OCI-LY7 (cell line): ENCODE results near the gene NAPG. TPM values are rescaled to one million over a fixed set of nuclear protein-coding genes. Genes with fewer than 3 reads are reported as not detected.

Experiments
- Bru-seq: library from RNA; stranded (reverse); fragments of 400-500 nt; gene quantifications from one replicate; lab custom pipeline; 2021; lab: Mats Ljungman, UMichigan
- BruChase-seq, 2 experiments: library from RNA; stranded (reverse); fragments of 400-500 nt; gene quantifications; one replicate each; lab custom pipeline; 2021; lab: Mats Ljungman, UMichigan
- BruUV-seq: library from RNA; stranded (reverse); fragments of 400-500 nt; replicated peaks from 2 replicates; lab custom pipeline; 2021; lab: Mats Ljungman, UMichigan
- CTCF ChIA-PET: fragments of 300-600 bp; sonication (Branson Sonifier 250); formaldehyde crosslinking; loops from one replicate; lab custom pipeline; 2022; ENCODE audit warnings: antibody characterized with exemption; ENCODE audit not compliant: unreplicated experiment; lab: Charles Lee
- POLR2A ChIA-PET: fragments of 300-600 bp; sonication (Branson Sonifier 250); formaldehyde crosslinking; loops from one replicate; lab custom pipeline; 2022; ENCODE audit warnings: antibody characterized with exemption; lab: Charles Lee
- DNase-seq: peaks from one replicate; pipeline ENCODE4 v3.0.0-alpha.2; 2015; ENCODE audit warnings: low spot score
- H2AFZ ChIP-seq: fragments of 200-600 bp; sonication (generic), shearing (Covaris generic); 2 replicates; pipeline ENCODE4 v1.6.1; 2014; ENCODE audit warnings: mild to moderate bottlenecking, antibody characterized with exemption, low read length, moderate library complexity
- H3K27ac ChIP-seq: fragments of 200-600 bp; sonication (generic); 2 replicates; pipeline ENCODE4 v1.5.1; 2014; ENCODE audit warnings: mixed run types, low read depth, mild to moderate bottlenecking, moderate library complexity, low read length, inconsistent platforms; ENCODE audit not compliant: poor library complexity, severe bottlenecking
- H3K36me3 ChIP-seq: fragments of 200-600 bp; sonication (generic); 2 replicates; pipeline ENCODE4 v1.6.1; 2014; ENCODE audit warnings: mild to moderate bottlenecking, antibody characterized with exemption, low read length, moderate library complexity, mixed read lengths; ENCODE audit not compliant: insufficient read depth
- H3K4me1 ChIP-seq: fragments of 200-600 bp; sonication (generic); 2 replicates; pipeline ENCODE4 v1.5.1; 2014; ENCODE audit warnings: mild to moderate bottlenecking, low read length; ENCODE audit not compliant: insufficient read depth, poor library complexity, severe bottlenecking
- H3K4me2 ChIP-seq: fragments of 200-600 bp; sonication (generic); 2 replicates; pipeline ENCODE4 v1.6.1; 2014; ENCODE audit warnings: mild to moderate bottlenecking, low read length
- H3K4me3 ChIP-seq: fragments of 200-600 bp; sonication (generic); 2 replicates; pipeline ENCODE4 v1.5.1; 2014; ENCODE audit warnings: mild to moderate bottlenecking, low read depth, low read length; ENCODE audit not compliant: poor library complexity, severe bottlenecking
- H3K79me2 ChIP-seq: fragments of 200-600 bp; sonication (generic); 2 replicates; pipeline ENCODE4 v1.6.1; 2016; ENCODE audit warnings: low read depth, mild to moderate bottlenecking, low read length, moderate library complexity, mixed read lengths; ENCODE audit not compliant: insufficient read depth
- H3K9me2 ChIP-seq: fragments of 200-600 bp; sonication (generic); 2 replicates; pipeline ENCODE4 v1.6.1; 2016; ENCODE audit warnings: mild to moderate bottlenecking, low read length, mixed read lengths; ENCODE audit not compliant: insufficient read depth
- H3K9me3 ChIP-seq: fragments of 200-600 bp; sonication (generic); 2 replicates; pipeline ENCODE4 v1.6.1; 2014; ENCODE audit warnings: mild to moderate bottlenecking, mixed run types, low read length, mixed read lengths
- H4K20me1 ChIP-seq: fragments of 200-600 bp; sonication (generic); 2 replicates; pipeline ENCODE4 v1.6.1; 2014; ENCODE audit warnings: mild to moderate bottlenecking, antibody characterized with exemption, low read length, moderate library complexity, mixed read lengths; ENCODE audit not compliant: insufficient read depth
- EZH2phosphoT487 ChIP-seq: fragments of 200-600 bp; sonication (generic); IDR thresholded peaks from 2 replicates; pipeline ENCODE4 v1.6.1; 2018; ENCODE audit warnings: low read depth, borderline replicate concordance, mild to moderate bottlenecking, mixed run types, antibody characterized with exemption, low read length, moderate library complexity, mixed read lengths
- intact Hi-C: fragments of 100-400 bp; cut with micrococcal nuclease; formaldehyde crosslinking; loops from one replicate; pipeline ENCODE4 v1.10.0; 2022; ENCODE audit not compliant: unreplicated experiment
- long read RNA-seq: library from polyadenylated mRNA; stranded (forward); transcript quantifications from one replicate; pipeline ENCODE4 v2.0.0, GENCODE V29; 2022
- total RNA-seq, 2 experiments: library from RNA; depleted of rRNA in 1 of 2; stranded (reverse); fragments of >200 nt in 1 of 2; shearing (Covaris generic) in 1 of 2; gene quantifications; 2 replicates each; pipeline ENCODE4 v1.2.3, GENCODE V29; 2014 to 2022
- TF ChIP-seq, protein P1 (sequence below): fragments of 200-600 bp; sonication (generic); conservative IDR thresholded peaks from 2 replicates; pipeline ENCODE4 v1.5.1; 2014; ENCODE audit warnings: mild to moderate bottlenecking, antibody characterized with exemption, low read length, moderate library complexity, mixed read lengths

Gene NAPG
- total RNA-seq (2014; rRNA removed; shearing (Covaris generic)): 34.6 and 41.4 TPM in 2 replicates
- 52.3 and 52.9 TPM in 2 replicates for total RNA-seq (2022)
- percentile 91 among the genes with signal in this experiment for Bru-seq, nascent RNA
- percentile 92 among the genes with signal in this experiment for BruChase-seq, experiment 1, labeled RNA remaining after a 6-hour chase
- percentile 95 among the genes with signal in this experiment for BruChase-seq, experiment 2, labeled RNA remaining after a 2-hour chase
- long read RNA-seq, partial matches to known transcripts: 5 of 12 reads
- long read RNA-seq, other reads (novel, unspliced or antisense): 5 of 12 reads

DNA sequence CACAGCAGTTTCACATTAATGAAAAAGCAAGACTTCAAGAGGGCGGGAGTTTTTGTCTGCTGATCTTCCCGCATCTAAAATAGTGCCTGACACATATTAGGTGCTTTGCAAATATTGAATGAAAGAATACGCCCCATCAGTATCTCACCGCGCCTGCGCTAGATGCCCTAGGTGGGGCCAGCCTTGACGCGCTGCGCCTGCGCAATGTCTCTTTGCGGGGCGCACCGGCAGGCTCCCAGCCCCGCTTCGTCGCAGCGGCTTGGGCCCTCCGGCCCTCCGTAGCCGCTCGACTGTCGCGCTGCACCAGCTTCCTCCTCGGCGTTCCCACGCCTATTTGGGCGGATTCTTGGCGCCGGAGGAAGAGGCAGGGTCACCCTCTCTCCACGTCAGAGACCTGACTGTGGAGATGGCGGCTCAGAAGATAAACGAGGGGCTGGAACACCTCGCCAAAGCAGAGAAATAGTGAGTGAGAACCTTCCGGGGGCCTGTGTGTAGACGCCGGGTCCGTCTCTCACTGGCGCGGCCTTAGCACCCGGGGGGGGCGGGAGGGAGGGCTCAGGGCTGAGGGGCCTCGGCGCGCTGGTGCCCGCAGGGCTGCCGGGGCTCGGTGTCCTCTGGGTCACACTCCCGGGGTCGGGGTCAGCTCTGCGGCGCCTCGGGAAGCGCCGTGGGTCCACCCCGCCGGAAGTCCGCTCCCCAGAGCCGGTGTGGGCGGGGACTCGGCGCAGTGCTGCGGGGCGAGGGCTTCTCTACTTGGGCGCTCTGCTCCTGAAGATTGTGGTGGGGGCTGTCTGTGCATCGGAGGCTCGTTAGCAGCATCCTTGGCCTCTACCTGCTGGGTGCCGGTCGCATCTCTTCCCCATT lies at the start of gene NAPG:
NAPG (plus strand) TSS at position 331 of the 864 bp plus-strand sequence; CDS start at position 407, 76 bp downstream.
- H2AFZ ChIP-seq: peak within 1 kb of the TSS; percentile 100
- H3K79me2 ChIP-seq: peaks cover 47% of the 10 kb centered on the region
- peaks cover 24% of the 10 kb centered on the region for H4K20me1 ChIP-seq
- H3K36me3 ChIP-seq: peaks cover 8% of the 10 kb centered on the region
- ChIA-PET POLR2A (interaction anchor here (0.7 to 1.2 kb wide), 3 partner anchors 42 to 1324 kb away, joined by 3 to 4 read pairs (median 4); no protein-coding TSS in a partner anchor), CTCF (no interaction called here)
- H3K4me2 ChIP-seq: peak within 1 kb of the TSS; percentile 93
- no TSS peak for BruUV-seq
- peak within 1 kb of the TSS; percentile 63 for H3K27ac ChIP-seq
- H3K4me1 ChIP-seq: peaks cover 46% of the 10 kb centered on the region
- no peaks in the 10 kb centered on the region for H3K9me3 ChIP-seq
- intact Hi-C loops: loop anchor here (2.0 to 10.0 kb wide), 3 partner anchors 613 to 1769 kb away; partner anchors contain the start of gene PPP4R1
- DNase-seq: peak; percentile 95
- H3K4me3 ChIP-seq: peak within 1 kb of the TSS; percentile 81
- H3K9me2 ChIP-seq: no peaks in the 10 kb centered on the region
- TF ChIP-seq EZH2phosphoT487: no peak
- TF ChIP-seq, protein P1, sequence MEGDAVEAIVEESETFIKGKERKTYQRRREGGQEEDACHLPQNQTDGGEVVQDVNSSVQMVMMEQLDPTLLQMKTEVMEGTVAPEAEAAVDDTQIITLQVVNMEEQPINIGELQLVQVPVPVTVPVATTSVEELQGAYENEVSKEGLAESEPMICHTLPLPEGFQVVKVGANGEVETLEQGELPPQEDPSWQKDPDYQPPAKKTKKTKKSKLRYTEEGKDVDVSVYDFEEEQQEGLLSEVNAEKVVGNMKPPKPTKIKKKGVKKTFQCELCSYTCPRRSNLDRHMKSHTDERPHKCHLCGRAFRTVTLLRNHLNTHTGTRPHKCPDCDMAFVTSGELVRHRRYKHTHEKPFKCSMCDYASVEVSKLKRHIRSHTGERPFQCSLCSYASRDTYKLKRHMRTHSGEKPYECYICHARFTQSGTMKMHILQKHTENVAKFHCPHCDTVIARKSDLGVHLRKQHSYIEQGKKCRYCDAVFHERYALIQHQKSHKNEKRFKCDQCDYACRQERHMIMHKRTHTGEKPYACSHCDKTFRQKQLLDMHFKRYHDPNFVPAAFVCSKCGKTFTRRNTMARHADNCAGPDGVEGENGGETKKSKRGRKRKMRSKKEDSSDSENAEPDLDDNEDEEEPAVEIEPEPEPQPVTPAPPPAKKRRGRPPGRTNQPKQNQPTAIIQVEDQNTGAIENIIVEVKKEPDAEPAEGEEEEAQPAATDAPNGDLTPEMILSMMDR: no peak

DNA sequence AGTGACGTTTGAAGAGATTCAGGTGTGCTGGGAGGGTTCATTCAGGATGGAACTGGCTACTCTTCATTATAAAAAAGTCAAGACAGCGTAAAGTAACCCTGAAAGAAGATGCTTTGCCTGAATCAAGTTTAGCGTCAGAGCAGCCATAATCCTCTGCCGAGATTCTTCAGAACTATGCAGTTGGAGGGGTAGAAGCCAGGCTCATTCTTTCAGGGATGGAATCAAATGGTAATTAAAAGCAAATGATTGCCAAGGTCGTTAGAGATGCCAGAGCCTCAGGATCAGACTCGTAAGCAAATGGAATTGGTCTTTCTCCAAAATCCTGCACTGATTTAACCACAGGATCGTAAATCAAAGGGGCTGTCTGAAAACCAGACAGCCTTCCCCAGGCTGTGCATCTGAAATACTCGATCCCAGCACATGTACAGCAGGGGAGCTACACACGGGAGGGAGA lies 49.5 kb upstream of the NAPG start:
- Histone ChIP-seq H4K20me1 (no peaks in the 10 kb centered on the region), H3K79me2 (no peaks in the 10 kb centered on the region), H3K27ac (no peak overlapping the region), H3K36me3 (no peaks in the 10 kb centered on the region), H3K4me2 (peak overlapping the region; percentile 8; the same call in 1 of the 2 replicates), H2AFZ (peak overlapping the region; percentile 45; the same call in 1 of the 2 replicates), H3K4me1 (peaks cover 45% of the 10 kb centered on the region), H3K9me2 (no peaks in the 10 kb centered on the region), H3K4me3 (no peak overlapping the region), H3K9me3 (no peaks in the 10 kb centered on the region)
- DNase-seq: no peak
- BruUV-seq: no TSS peak
- intact Hi-C loops: no loop called here
- TF ChIP-seq EZH2phosphoT487: no peak
- TF ChIP-seq, protein P1: no peak
- CTCF ChIA-PET: no interaction called here
- POLR2A ChIA-PET: interaction anchor here (0.9 kb wide), 1 partner anchor 12 kb away, joined by 3 read pairs; no protein-coding TSS in a partner anchor
